HCT116 (cell line): Measurements from ENCODE around the gene DNAJC2.

Experiments used
- EGR1 ChIP-seq: IDR thresholded peaks from 2 replicates; pipeline ENCODE4 v1.6.1; 2012; ENCODE audit warnings: low read depth
- EZH2 ChIP-seq: fragments of 200-600 bp; sonication (generic); IDR thresholded peaks from 2 replicates; pipeline ENCODE4 v1.6.1; 2017; ENCODE audit warnings: antibody characterized with exemption, mixed run types
- POLR2A ChIP-seq: IDR thresholded peaks from 2 replicates; pipeline ENCODE4 v1.7.0; 2011; ENCODE audit warnings: borderline replicate concordance; ENCODE audit not compliant: insufficient read depth, insufficient read length; ENCODE audit errors: extremely low read depth
- POLR2AphosphoS5 ChIP-seq: IDR thresholded peaks from 2 replicates; pipeline ENCODE4 v1.6.1; 2011; ENCODE audit warnings: mild to moderate bottlenecking, low read depth, low read length, moderate library complexity
- SP1 ChIP-seq: IDR thresholded peaks from 2 replicates; pipeline ENCODE4 v1.6.1; 2012; ENCODE audit warnings: low read depth
- SRF ChIP-seq: IDR thresholded peaks from 2 replicates; pipeline ENCODE4 v1.6.1; 2012; ENCODE audit warnings: low read depth
- TCF7L2 ChIP-seq: IDR thresholded peaks from 2 replicates; pipeline ENCODE4 v1.7.0; 2011; ENCODE audit warnings: borderline replicate concordance, inconsistent platforms; ENCODE audit not compliant: insufficient read depth, insufficient read length; ENCODE audit errors: extremely low read depth
- TF ChIP-seq, protein P1 (sequence below): IDR thresholded peaks from 2 replicates; pipeline ENCODE4 v1.6.1; 2012; ENCODE audit warnings: low read depth
- TF ChIP-seq, protein P2 (sequence below), 3 experiments: fragments of 200-600 bp in 1 of 3; sonication (generic) in 1 of 3; IDR thresholded peaks in 2 of 3; conservative IDR thresholded peaks in 1 of 3; 2 replicates each; pipeline ENCODE4 v1.5.1; 2012 to 2017; ENCODE audit warnings: low read depth in 2 of 3, low read length in 2 of 3, antibody characterized with exemption in 1 of 3, borderline replicate concordance in 1 of 3, control low read depth in 1 of 3, mild to moderate bottlenecking in 1 of 3, mixed read lengths in 1 of 3, mixed run types in 1 of 3, moderate library complexity in 1 of 3; ENCODE audit not compliant: insufficient read depth in 1 of 3
- TF ChIP-seq, protein P3 (sequence below): IDR thresholded peaks from 2 replicates; pipeline ENCODE4 v1.6.1; 2012

DNA sequence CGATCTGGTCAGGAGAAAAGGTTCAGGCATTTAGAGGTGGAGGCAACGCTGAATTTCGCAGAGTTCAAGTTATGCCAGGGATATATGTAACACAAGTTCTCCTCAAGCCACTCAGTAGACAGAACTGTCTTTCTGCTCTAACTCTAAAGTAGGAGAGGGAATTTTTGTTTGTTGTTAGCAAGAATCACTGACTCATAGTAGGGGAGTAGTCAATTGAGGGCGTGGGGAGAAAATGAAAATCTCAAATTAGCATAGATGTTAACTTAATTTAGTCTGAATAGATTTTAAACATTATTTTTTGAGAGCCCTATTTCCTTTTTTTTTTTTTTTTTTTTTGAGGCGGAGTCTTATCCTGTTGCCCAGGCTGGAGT is 37.5 kb upstream of the DNAJC2 start:
- TF ChIP-seq, protein P1, sequence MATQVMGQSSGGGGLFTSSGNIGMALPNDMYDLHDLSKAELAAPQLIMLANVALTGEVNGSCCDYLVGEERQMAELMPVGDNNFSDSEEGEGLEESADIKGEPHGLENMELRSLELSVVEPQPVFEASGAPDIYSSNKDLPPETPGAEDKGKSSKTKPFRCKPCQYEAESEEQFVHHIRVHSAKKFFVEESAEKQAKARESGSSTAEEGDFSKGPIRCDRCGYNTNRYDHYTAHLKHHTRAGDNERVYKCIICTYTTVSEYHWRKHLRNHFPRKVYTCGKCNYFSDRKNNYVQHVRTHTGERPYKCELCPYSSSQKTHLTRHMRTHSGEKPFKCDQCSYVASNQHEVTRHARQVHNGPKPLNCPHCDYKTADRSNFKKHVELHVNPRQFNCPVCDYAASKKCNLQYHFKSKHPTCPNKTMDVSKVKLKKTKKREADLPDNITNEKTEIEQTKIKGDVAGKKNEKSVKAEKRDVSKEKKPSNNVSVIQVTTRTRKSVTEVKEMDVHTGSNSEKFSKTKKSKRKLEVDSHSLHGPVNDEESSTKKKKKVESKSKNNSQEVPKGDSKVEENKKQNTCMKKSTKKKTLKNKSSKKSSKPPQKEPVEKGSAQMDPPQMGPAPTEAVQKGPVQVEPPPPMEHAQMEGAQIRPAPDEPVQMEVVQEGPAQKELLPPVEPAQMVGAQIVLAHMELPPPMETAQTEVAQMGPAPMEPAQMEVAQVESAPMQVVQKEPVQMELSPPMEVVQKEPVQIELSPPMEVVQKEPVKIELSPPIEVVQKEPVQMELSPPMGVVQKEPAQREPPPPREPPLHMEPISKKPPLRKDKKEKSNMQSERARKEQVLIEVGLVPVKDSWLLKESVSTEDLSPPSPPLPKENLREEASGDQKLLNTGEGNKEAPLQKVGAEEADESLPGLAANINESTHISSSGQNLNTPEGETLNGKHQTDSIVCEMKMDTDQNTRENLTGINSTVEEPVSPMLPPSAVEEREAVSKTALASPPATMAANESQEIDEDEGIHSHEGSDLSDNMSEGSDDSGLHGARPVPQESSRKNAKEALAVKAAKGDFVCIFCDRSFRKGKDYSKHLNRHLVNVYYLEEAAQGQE: no peak
- TF ChIP-seq TCF7L2 (no peak), SRF (no peak), POLR2A (no peak), EZH2 (no peak), EGR1 (no peak), SP1 (no peak), POLR2AphosphoS5 (no peak)
- TF ChIP-seq, protein P2, sequence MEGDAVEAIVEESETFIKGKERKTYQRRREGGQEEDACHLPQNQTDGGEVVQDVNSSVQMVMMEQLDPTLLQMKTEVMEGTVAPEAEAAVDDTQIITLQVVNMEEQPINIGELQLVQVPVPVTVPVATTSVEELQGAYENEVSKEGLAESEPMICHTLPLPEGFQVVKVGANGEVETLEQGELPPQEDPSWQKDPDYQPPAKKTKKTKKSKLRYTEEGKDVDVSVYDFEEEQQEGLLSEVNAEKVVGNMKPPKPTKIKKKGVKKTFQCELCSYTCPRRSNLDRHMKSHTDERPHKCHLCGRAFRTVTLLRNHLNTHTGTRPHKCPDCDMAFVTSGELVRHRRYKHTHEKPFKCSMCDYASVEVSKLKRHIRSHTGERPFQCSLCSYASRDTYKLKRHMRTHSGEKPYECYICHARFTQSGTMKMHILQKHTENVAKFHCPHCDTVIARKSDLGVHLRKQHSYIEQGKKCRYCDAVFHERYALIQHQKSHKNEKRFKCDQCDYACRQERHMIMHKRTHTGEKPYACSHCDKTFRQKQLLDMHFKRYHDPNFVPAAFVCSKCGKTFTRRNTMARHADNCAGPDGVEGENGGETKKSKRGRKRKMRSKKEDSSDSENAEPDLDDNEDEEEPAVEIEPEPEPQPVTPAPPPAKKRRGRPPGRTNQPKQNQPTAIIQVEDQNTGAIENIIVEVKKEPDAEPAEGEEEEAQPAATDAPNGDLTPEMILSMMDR (IDR thresholded peaks at IDR 0.05 in 2 of 3, conservative IDR thresholded peaks at IDR 0.05 in 1 of 3; ENCODE audit: borderline replicate concordance in 1 of 3, insufficient read depth in 1 of 3, low read depth in 2 of 3, low read length in 2 of 3): no peak
- TF ChIP-seq, protein P3, sequence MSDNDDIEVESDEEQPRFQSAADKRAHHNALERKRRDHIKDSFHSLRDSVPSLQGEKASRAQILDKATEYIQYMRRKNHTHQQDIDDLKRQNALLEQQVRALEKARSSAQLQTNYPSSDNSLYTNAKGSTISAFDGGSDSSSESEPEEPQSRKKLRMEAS: no peak
